IMR-90 (cell line): ENCODE data around the gene GALP. TPM values are rescaled to one million over a fixed set of nuclear protein-coding genes. Genes with fewer than 3 reads are reported as not detected.

Experiments used
- ATAC-seq: fragments of 200-7000 bp; cut with Tn5 transposase; 2 replicates; pipeline ENCODE4 v1.9.1; 2020; ENCODE audit warnings: low read depth, mild to moderate bottlenecking, moderate library complexity
- BruUV-seq: library from RNA; stranded (reverse); fragments of 400-500 nt; replicated peaks from 2 replicates; lab custom pipeline; 2021; lab: Mats Ljungman, UMichigan
- CTCF ChIA-PET: fragments of 300-600 bp; formaldehyde crosslinking; extraction: SDS; loops from one replicate; lab custom pipeline; 2021; ENCODE audit warnings: antibody characterized with exemption; lab: Yijun Ruan, JAX
- POLR2A ChIA-PET: fragments of 300-600 bp; sonication (Branson Sonifier 250); formaldehyde crosslinking; loops from one replicate; lab custom pipeline; 2022; ENCODE audit warnings: antibody characterized with exemption; ENCODE audit not compliant: unreplicated experiment; lab: Charles Lee
- DNase-seq: peaks from one replicate; pipeline ENCODE4 v3.0.0; 2013
- H2AFZ ChIP-seq: replicated peaks from 2 replicates; pipeline ENCODE3; 2013; ENCODE audit warnings: low read length, mild to moderate bottlenecking; ENCODE audit not compliant: poor library complexity
- H2AK5ac ChIP-seq: 2 replicates; pipeline ENCODE4 v1.6.1; 2013; ENCODE audit warnings: low read depth, low read length, inconsistent platforms
- H2AK9ac ChIP-seq: replicated peaks from 2 replicates; pipeline ENCODE3; 2013; ENCODE audit warnings: mild to moderate bottlenecking, low read depth, low read length, moderate library complexity; ENCODE audit not compliant: poor library complexity
- H2BK120ac ChIP-seq: 2 replicates; pipeline ENCODE4 v1.6.1; 2013; ENCODE audit warnings: low read depth, low read length, inconsistent platforms
- H2BK15ac ChIP-seq: 3 replicates; pipeline ENCODE4 v1.6.1; 2013; ENCODE audit warnings: low read depth, low read length, inconsistent platforms
- H2BK20ac ChIP-seq: 2 replicates; pipeline ENCODE4 v1.6.1; 2013; ENCODE audit warnings: low read depth, mild to moderate bottlenecking, inconsistent platforms, low read length, moderate library complexity
- H2BK5ac ChIP-seq: 2 replicates; pipeline ENCODE4 v1.6.1; 2013; ENCODE audit warnings: mild to moderate bottlenecking, low read depth, low read length, inconsistent platforms; ENCODE audit not compliant: poor library complexity, severe bottlenecking
- H3K14ac ChIP-seq: replicated peaks from 2 replicates; pipeline ENCODE4 v1.6.1; 2013; ENCODE audit warnings: low read depth, low read length, inconsistent platforms
- H3K18ac ChIP-seq: 2 replicates; pipeline ENCODE4 v1.6.1; 2013; ENCODE audit warnings: low read depth, low read length, control low read depth
- H3K23ac ChIP-seq: 2 replicates; pipeline ENCODE4 v1.6.1; 2013; ENCODE audit warnings: low read depth, low read length, inconsistent platforms
- H3K27ac ChIP-seq: 2 replicates; pipeline ENCODE4 v1.5.1; 2013; ENCODE audit warnings: mild to moderate bottlenecking, control low read depth, low read length; ENCODE audit not compliant: insufficient read depth
- H3K27me3 ChIP-seq: 2 replicates; pipeline ENCODE4 v1.6.1; 2013; ENCODE audit warnings: low read length; ENCODE audit not compliant: control insufficient read depth, insufficient read depth
- H3K36me3 ChIP-seq: 2 replicates; pipeline ENCODE4 v1.6.1; 2013; ENCODE audit warnings: low read length, mixed read lengths; ENCODE audit not compliant: control insufficient read depth, insufficient read depth
- H3K4ac ChIP-seq: 2 replicates; pipeline ENCODE4 v1.6.1; 2013; ENCODE audit warnings: low read depth, low read length, inconsistent platforms
- H3K4me1 ChIP-seq: 2 replicates; pipeline ENCODE4 v1.6.1; 2013; ENCODE audit warnings: low read length, mixed read lengths; ENCODE audit not compliant: control insufficient read depth, insufficient read depth
- H3K4me2 ChIP-seq: 2 replicates; pipeline ENCODE4 v1.6.1; 2013; ENCODE audit warnings: low read depth, mild to moderate bottlenecking, control low read depth, low read length, moderate library complexity
- H3K4me3 ChIP-seq: 2 replicates; pipeline ENCODE4 v1.5.1; 2013; ENCODE audit warnings: low read depth, mild to moderate bottlenecking, control low read depth, low read length, moderate library complexity; ENCODE audit not compliant: insufficient read depth
- H3K56ac ChIP-seq: 2 replicates; pipeline ENCODE4 v1.6.1; 2013; ENCODE audit warnings: low read length, inconsistent platforms; ENCODE audit not compliant: insufficient read depth; ENCODE audit errors: extremely low read depth
- H3K79me1 ChIP-seq, 2 experiments: 2 replicates each; pipeline ENCODE4 v1.6.1; 2013; ENCODE audit warnings: low read length in 2 of 2, inconsistent platforms in 1 of 2, low read depth in 1 of 2
- H3K9ac ChIP-seq: 2 replicates; pipeline ENCODE4 v1.6.1; 2013; ENCODE audit warnings: low read depth, low read length, control low read depth
- H3K9me1 ChIP-seq: 2 replicates; pipeline ENCODE4 v1.6.1; 2013; ENCODE audit warnings: low read length, inconsistent platforms; ENCODE audit not compliant: insufficient read depth
- H3K9me3 ChIP-seq: 2 replicates; pipeline ENCODE4 v1.6.1; 2013; ENCODE audit warnings: low read length; ENCODE audit not compliant: control insufficient read depth, insufficient read depth
- H4K20me1 ChIP-seq: 2 replicates; pipeline ENCODE4 v1.6.1; 2013; ENCODE audit warnings: low read length, inconsistent platforms; ENCODE audit not compliant: insufficient read depth
- H4K5ac ChIP-seq: 2 replicates; pipeline ENCODE4 v1.6.1; 2013; ENCODE audit warnings: mild to moderate bottlenecking, low read depth, low read length, control low read depth
- H4K8ac ChIP-seq, 2 experiments: 2 replicates each; pipeline ENCODE4 v1.6.1; 2013; ENCODE audit warnings: low read depth in 2 of 2, low read length in 2 of 2, control low read depth in 1 of 2, inconsistent platforms in 1 of 2
- H4K91ac ChIP-seq: 2 replicates; pipeline ENCODE4 v1.6.1; 2013; ENCODE audit warnings: low read depth, low read length, inconsistent platforms; ENCODE audit not compliant: insufficient read depth
- BHLHE40 ChIP-seq: fragments of 150-350 bp; IDR thresholded peaks from 2 replicates; pipeline ENCODE4 v1.6.1; 2016; ENCODE audit warnings: mild to moderate bottlenecking, low read depth, low read length
- CEBPB ChIP-seq: IDR thresholded peaks from 2 replicates; pipeline ENCODE4 v1.6.1; 2012; ENCODE audit warnings: low read depth, low read length, improper control_type of control experiment
- CHD1 ChIP-seq: IDR thresholded peaks from 2 replicates; pipeline ENCODE4 v1.6.1; 2012; ENCODE audit warnings: low read depth, low read length, improper control_type of control experiment
- FOS ChIP-seq: fragments of 150-350 bp; IDR thresholded peaks from 2 replicates; pipeline ENCODE4 v1.6.1; 2016; ENCODE audit warnings: low read depth, low read length
- MAFK ChIP-seq: IDR thresholded peaks from 2 replicates; pipeline ENCODE4 v1.6.1; 2012; ENCODE audit warnings: low read depth, low read length, improper control_type of control experiment
- MAZ ChIP-seq: IDR thresholded peaks from 2 replicates; pipeline ENCODE4 v1.6.1; 2012; ENCODE audit warnings: low read depth, mild to moderate bottlenecking, low read length, improper control_type of control experiment, moderate library complexity, borderline replicate concordance
- MXI1 ChIP-seq: IDR thresholded peaks from 2 replicates; pipeline ENCODE4 v1.6.1; 2012; ENCODE audit warnings: low read depth, mild to moderate bottlenecking, low read length, moderate library complexity, borderline replicate concordance
- NFE2L2 ChIP-seq: fragments of 150-350 bp; IDR thresholded peaks from 2 replicates; pipeline ENCODE4 v1.6.1; 2016; ENCODE audit warnings: low read depth, mild to moderate bottlenecking, low read length
- POLR2A ChIP-seq: IDR thresholded peaks from 2 replicates; pipeline ENCODE4 v1.6.1; 2012; ENCODE audit warnings: mild to moderate bottlenecking, low read depth, low read length
- RAD21 ChIP-seq: IDR thresholded peaks from 2 replicates; pipeline ENCODE4 v1.6.1; 2012; ENCODE audit warnings: low read length, improper control_type of control experiment
- RCOR1 ChIP-seq: IDR thresholded peaks from 2 replicates; pipeline ENCODE4 v1.6.1; 2012; ENCODE audit warnings: mild to moderate bottlenecking, low read length, improper control_type of control experiment; ENCODE audit not compliant: insufficient replicate concordance
- RFX5 ChIP-seq: IDR thresholded peaks from 2 replicates; pipeline ENCODE4 v1.8.0; 2012; ENCODE audit warnings: low read depth, mild to moderate bottlenecking, low read length, moderate library complexity
- SMC3 ChIP-seq: fragments of 150-350 bp; IDR thresholded peaks from 2 replicates; pipeline ENCODE4 v1.6.1; 2016; ENCODE audit warnings: low read depth, mild to moderate bottlenecking, antibody characterized with exemption, low read length, moderate library complexity
- WGBS, 2 experiments: methylation state at CpG; one replicate each; pipeline versions ENCODE4 v1.1.5 to v1.1.7; 2013; ENCODE audit warnings: missing lambda C conversion rate in 2 of 2; ENCODE audit not compliant: insufficient read length in 1 of 2; ENCODE audit errors: extremely low coverage in 2 of 2; 5-methylcytosine and 5-hydroxymethylcytosine counted together
- dilution Hi-C: fragments of 300-500 bp; cut with HindIII; formaldehyde crosslinking; loops from one replicate; pipeline ENCODE4 v1.14.3; 2018; ENCODE audit warnings: low sequenced_read_pairs; ENCODE audit not compliant: unreplicated experiment
- in situ Hi-C: fragments of 300-500 bp; cut with MboI; formaldehyde crosslinking; loops from 3 replicates; pipeline ENCODE4 v1.14.3; 2019; ENCODE audit warnings: low sequenced_read_pairs, inconsistent platforms, mixed read lengths
- intact Hi-C: fragments of 100-400 bp; cut with micrococcal nuclease; formaldehyde crosslinking; loops from 2 replicates; pipeline ENCODE4 v1.10.0; 2022
- polyA plus RNA-seq, 3 experiments: library from polyadenylated mRNA; depleted of rRNA; stranded (reverse); fragments of >200 nt; gene quantifications; 2 replicates each; pipeline ENCODE4 v1.2.3, GENCODE V29; 2012; ENCODE audit warnings: low replicate concordance in 1 of 3
- total RNA-seq: library from RNA; depleted of rRNA; stranded (reverse); fragments of >200 nt; gene quantifications from 2 replicates; pipeline ENCODE4 v1.2.3, GENCODE V29; 2012
- TF ChIP-seq, protein P1 (sequence below): fragments of 150-350 bp; IDR thresholded peaks from 2 replicates; pipeline ENCODE4 v1.6.1; 2017; ENCODE audit warnings: mild to moderate bottlenecking, antibody characterized with exemption, low read length, low read depth
- TF ChIP-seq, protein P2 (sequence below): conservative IDR thresholded peaks from 2 replicates; pipeline ENCODE4 v1.5.1; 2012; ENCODE audit warnings: mild to moderate bottlenecking, low read depth, low read length, improper control_type of control experiment
- TF ChIP-seq, protein P3 (sequence below): fragments of 150-350 bp; IDR thresholded peaks from 2 replicates; pipeline ENCODE4 v1.6.1; 2016; ENCODE audit warnings: low read depth, mild to moderate bottlenecking, low read length, moderate library complexity, borderline replicate concordance

Gene GALP
- total and polyA plus RNA-seq, 2 of the 4 experiments (the other 2 are of a cell fraction) = not detected

DNA sequence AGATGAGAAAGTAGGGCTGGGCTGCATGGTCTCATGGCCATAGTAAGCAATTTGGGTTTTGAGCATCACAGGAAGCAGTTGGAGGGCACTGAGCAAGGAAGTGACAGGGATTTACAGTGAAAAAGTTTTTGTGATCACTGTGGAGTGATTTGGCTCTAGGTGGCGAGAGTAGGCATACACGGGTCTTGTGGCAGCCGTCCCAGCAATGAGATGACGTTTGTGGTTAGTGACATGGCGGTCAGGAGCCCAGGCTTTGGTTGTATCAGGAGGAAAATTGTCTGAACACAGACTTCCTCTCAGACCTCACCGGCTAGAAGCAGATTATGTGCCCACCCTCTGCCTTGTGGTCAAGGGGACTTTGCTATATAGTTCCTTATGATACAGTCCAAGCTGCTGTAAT is 31.4 kb upstream of the GALP start:
- H3K14ac ChIP-seq = no peak overlapping the region
- H3K4me3 ChIP-seq = no peak overlapping the region
- no peak overlapping the region for H4K91ac ChIP-seq
- H4K20me1 ChIP-seq = peaks cover 4% of the 10 kb centered on the region; the same call in 1 of the 2 replicates
- no peak overlapping the region for H3K18ac ChIP-seq
- H2BK20ac ChIP-seq = no peak overlapping the region
- H2BK15ac ChIP-seq = no peak overlapping the region
- DNase-seq = no peak
- whole genome bisulfite sequencing, 2 experiments = no CpG with 5 or more reads among the region's 6 CpGs
- H3K56ac ChIP-seq = no peak overlapping the region
- no peaks in the 10 kb centered on the region for H3K27me3 ChIP-seq
- no peak overlapping the region for H2BK5ac ChIP-seq
- H4K5ac ChIP-seq = no peak overlapping the region
- intact Hi-C loops = no loop called here
- no peak for TF ChIP-seq CEBPB
- TF ChIP-seq MAZ = no peak
- TF ChIP-seq POLR2A = no peak
- TF ChIP-seq FOS = no peak
- TF ChIP-seq, protein P1, sequence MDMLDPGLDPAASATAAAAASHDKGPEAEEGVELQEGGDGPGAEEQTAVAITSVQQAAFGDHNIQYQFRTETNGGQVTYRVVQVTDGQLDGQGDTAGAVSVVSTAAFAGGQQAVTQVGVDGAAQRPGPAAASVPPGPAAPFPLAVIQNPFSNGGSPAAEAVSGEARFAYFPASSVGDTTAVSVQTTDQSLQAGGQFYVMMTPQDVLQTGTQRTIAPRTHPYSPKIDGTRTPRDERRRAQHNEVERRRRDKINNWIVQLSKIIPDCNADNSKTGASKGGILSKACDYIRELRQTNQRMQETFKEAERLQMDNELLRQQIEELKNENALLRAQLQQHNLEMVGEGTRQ = no peak
- no peak for TF ChIP-seq CHD1
- TF ChIP-seq, protein P2, sequence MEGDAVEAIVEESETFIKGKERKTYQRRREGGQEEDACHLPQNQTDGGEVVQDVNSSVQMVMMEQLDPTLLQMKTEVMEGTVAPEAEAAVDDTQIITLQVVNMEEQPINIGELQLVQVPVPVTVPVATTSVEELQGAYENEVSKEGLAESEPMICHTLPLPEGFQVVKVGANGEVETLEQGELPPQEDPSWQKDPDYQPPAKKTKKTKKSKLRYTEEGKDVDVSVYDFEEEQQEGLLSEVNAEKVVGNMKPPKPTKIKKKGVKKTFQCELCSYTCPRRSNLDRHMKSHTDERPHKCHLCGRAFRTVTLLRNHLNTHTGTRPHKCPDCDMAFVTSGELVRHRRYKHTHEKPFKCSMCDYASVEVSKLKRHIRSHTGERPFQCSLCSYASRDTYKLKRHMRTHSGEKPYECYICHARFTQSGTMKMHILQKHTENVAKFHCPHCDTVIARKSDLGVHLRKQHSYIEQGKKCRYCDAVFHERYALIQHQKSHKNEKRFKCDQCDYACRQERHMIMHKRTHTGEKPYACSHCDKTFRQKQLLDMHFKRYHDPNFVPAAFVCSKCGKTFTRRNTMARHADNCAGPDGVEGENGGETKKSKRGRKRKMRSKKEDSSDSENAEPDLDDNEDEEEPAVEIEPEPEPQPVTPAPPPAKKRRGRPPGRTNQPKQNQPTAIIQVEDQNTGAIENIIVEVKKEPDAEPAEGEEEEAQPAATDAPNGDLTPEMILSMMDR = no peak
- TF ChIP-seq, protein P3, sequence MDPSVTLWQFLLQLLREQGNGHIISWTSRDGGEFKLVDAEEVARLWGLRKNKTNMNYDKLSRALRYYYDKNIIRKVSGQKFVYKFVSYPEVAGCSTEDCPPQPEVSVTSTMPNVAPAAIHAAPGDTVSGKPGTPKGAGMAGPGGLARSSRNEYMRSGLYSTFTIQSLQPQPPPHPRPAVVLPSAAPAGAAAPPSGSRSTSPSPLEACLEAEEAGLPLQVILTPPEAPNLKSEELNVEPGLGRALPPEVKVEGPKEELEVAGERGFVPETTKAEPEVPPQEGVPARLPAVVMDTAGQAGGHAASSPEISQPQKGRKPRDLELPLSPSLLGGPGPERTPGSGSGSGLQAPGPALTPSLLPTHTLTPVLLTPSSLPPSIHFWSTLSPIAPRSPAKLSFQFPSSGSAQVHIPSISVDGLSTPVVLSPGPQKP = no peak
- TF ChIP-seq NFE2L2 = no peak
- TF ChIP-seq SMC3 = no peak
- no peak for TF ChIP-seq BHLHE40
- TF ChIP-seq RFX5 = no peak
- no peak for TF ChIP-seq RAD21
- TF ChIP-seq MXI1 = no peak
- TF ChIP-seq MAFK = no peak
- no peak for TF ChIP-seq RCOR1
- H3K36me3 ChIP-seq = peaks cover 27% of the 10 kb centered on the region
- ATAC-seq = no peak
- no peak overlapping the region for H3K27ac ChIP-seq
- H2AK9ac ChIP-seq = no peak overlapping the region
- ChIA-PET CTCF (no interaction called here), POLR2A (no interaction called here)
- no peak overlapping the region for H2AFZ ChIP-seq
- H4K8ac ChIP-seq = no peak overlapping the region
- H3K9me1 ChIP-seq = peaks cover 22% of the 10 kb centered on the region
- no peaks in the 10 kb centered on the region; the same call in 1 of the 2 replicates for H3K4me1 ChIP-seq
- H3K9me3 ChIP-seq = no peaks in the 10 kb centered on the region
- H3K23ac ChIP-seq = no peak overlapping the region
- peaks cover 18 to 40% of the 10 kb centered on the region in 2 experiments for H3K79me1 ChIP-seq
- in situ Hi-C loops = loop anchor here (25.0 kb wide), 2 partner anchors 457 to 1682 kb away; partner anchors contain the start of genes CDC42EP5, EPN1 and LENG9
- no peak overlapping the region for H3K4ac ChIP-seq
- H3K9ac ChIP-seq = no peak overlapping the region
- no peak overlapping the region for H2AK5ac ChIP-seq
- dilution Hi-C loops = no loop called here
- BruUV-seq = no TSS peak
- H3K4me2 ChIP-seq = no peak overlapping the region
- no peak overlapping the region for H2BK120ac ChIP-seq
